IPS-11a (cell line): ENCODE measurements around the gene ZSCAN12.
"Not testable (repeated sequence)": the region's sequence is repeated elsewhere in the genome, so short reads cannot be mapped to it uniquely, and the experiment has no call there.

ENCODE experiments used
- H3K4me3 ChIP-seq: one replicate; pipeline ENCODE4 v1.5.1; 2013; ENCODE audit warnings: low read depth, low read length, control low read depth

The ZSCAN12 gene

GRCh38 chr6:28399350-28400121 lies at the start of gene ZSCAN12:
Gene ZSCAN12 (minus strand): TSS chr6:28399747. CDS start chr6:28398405, 1,342 bp downstream.
- H3K4me3 ChIP-seq: peak within 1 kb of the TSS; percentile 96

DNA sequence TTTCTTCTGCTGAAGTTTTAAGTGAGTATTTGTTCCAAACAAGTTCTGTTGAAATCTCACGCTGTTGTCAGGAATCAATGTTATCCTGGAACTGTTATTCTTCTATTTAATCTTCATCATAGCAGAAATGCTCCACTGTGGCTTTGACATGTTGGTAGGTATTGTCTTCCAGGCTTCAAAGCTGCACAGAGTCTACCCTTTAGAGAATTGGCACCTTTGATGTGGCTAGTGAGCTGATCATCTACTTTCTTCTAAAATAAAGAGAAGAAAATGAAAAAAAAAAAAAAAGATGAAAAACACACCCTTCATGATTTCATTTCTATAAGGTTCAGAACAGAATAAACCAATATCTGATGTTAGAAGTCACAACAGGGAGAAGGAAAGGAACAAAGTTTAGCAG lies 49.5 kb upstream of the ZSCAN12 start:
- no peak overlapping the region for H3K4me3 ChIP-seq

- H3K4me3 ChIP-seq: peak overlapping the region; percentile 74
Measured at GRCh38 chr6:28447512-28447906, 48.0 kb upstream of the ZSCAN12 start.

DNA sequence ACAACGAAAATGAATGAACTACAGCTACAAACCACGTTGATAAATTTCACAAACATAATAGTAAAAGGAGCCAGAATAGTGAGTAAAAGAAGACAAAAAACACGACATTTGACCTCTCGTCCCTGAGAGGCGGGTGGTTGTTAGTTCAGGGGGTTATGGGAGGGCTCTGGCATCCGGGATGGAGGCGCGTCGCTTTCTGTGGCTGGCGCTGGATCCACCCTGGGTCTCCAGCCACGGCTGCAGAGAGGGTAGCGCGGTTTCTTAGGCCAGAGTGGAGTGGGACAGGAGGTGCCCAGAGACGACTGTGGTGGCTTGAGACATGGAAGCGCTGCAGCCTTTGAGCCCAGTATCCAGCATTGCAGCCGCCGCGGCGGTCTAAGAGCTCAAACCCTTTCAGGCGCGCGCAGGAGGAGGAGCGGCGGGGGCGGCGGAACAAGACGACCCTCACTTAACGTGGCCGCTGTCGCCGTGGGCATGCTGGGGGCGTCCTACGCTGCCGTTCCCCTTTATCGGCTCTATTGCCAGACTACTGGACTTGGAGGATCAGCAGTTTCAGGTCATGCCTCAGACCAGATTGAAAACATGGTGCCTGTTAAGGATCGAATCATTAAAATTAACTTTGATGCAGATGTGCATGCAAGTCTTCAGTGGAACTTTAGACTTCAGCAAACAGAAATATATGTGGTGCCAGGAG lies 47.4 kb upstream of the ZSCAN12 start:
- peak overlapping the region; percentile 74 for H3K4me3 ChIP-seq

DNA sequence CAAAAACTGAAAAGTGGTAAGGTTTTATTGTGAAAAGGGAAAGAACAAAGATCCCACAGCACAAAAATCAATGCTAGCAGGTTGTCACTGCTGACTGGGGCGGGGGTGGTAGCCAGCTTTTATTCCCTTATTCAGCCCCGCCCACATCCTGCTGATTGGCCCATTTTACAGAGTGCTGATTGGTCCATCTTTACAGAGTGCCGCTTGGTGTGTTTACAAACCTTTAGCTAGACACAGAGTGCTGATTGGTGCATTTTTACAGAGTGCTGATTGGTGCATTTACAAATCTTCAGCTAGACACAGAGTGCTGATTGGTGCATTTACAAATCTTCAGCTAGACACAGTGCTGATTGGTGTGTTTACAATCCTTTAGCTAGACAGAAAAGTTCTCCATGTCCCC lies 45.2 kb upstream of the ZSCAN12 start:
- not testable (repeated sequence) for H3K4me3 ChIP-seq

DNA sequence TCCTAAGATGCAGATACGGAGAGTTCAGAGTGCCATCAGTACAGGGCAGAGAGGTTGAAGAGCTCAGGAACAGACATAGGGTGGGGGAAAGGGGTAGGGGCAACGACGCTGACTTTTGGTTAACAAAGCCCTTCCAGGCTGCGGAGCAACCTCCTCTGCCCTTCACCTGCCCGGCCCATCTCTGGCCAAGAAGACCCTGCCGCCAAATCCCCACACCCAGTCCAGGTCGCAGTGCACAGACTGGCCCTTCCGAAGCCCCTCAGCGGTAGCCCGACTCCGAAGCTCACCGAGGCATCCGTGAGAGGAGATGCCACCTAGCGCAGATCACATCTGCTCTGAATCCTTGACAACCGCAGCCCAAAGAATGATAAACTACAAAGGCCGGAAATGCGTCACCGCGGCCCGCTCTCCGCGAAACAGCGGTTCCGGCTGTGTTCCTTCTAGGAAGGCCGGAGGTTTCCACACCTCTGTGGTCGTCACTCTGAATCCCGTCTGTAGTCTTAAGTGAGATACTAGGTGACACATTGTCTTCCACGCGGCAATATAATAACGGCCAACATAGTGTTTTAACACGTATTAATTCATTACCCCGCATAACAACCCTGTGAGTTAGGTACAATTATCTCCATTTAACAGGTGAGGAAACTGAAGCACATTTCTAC lies 43.7 kb upstream of the ZSCAN12 start, which contains the start of gene ZSCAN23:
TSS of gene ZSCAN23 (minus strand) at position 380 of the 662 bp plus-strand sequence. CDS start 7,225 bp downstream, outside the sequence.
- peak within 1 kb of the TSS; percentile 97 for H3K4me3 ChIP-seq

- H3K4me3 ChIP-seq: peak overlapping the region; percentile 97
Measured at GRCh38 chr6:28442586-28442985, 43.0 kb upstream of the ZSCAN12 start.

DNA sequence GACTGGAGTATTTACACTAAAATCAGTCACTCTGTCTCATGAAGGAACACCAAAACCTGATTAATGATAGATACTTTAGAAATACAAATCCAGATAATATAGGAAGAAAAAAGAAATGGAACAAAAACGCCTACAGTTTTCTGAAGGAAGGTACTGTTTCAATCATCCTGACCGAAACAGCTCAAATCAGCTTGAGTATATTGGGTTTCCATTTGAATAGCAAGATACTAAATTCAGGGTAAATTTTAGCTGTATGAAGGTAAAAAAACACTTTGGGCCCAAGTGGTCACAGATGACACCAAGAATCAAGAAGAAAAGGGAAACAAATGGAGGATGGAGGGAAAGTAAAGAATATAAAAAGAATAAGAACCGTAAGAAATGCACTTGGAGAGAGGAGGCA lies 36.9 kb upstream of the ZSCAN12 start:
- no peak overlapping the region for H3K4me3 ChIP-seq

DNA sequence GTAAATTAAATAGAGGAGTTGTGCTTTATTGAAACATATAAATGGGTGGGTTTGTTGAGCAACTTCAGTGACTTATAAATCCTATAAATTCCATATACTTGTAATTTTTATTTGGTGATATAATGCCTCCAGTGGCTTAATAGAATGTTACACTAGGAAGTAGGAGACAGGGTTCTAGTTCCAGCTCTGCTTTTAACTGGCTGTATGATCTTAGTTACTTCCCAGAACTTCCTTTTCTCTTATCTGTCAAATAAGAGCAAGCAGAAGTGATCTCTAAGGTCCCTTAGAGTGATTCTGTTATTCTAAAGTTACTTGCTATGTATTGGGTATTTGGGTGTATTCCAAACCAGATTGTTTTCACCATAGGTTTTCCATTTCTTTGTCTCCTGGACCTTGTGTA lies 33.6 kb upstream of the ZSCAN12 start:
- H3K4me3 ChIP-seq: no peak overlapping the region

GRCh38 chr6:28429781-28430180 lies 30.2 kb upstream of the ZSCAN12 start:
- H3K4me3 ChIP-seq: no peak overlapping the region

GRCh38 chr6:28425944-28426541 lies 26.5 kb upstream of the ZSCAN12 start:
- H3K4me3 ChIP-seq: no peak overlapping the region

GRCh38 chr6:28424163-28424562 lies 24.6 kb upstream of the ZSCAN12 start:
- H3K4me3 ChIP-seq: no peak overlapping the region

GRCh38 chr6:28423546-28423945 lies 24.0 kb upstream of the ZSCAN12 start:
- no peak overlapping the region for H3K4me3 ChIP-seq

DNA sequence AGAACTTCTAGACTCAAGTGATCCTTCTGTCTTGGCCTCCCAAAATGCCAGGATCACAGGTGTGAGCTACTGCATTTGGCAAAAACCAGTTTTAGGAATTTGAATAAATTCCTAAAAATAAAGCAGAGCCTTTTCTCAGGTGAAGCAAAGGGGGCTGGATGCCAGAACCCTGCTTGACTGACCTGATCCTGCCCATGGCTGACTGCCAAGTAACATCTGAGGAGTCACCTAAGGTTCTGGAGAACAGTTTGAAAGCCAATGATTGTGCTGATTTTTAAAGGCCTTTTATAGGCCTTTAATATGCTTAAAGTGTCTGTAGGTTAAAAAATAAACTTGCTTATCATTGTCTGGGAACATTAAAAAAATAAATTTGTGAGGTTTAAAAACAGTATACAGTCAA lies 14.1 kb upstream of the ZSCAN12 start:
- no peak overlapping the region for H3K4me3 ChIP-seq

- H3K4me3 ChIP-seq: no peak overlapping the region
Measured at GRCh38 chr6:28410767-28411166, 11.2 kb upstream of the ZSCAN12 start.

GRCh38 chr6:28408076-28408802 lies 8.7 kb upstream of the ZSCAN12 start:
- H3K4me3 ChIP-seq: no peak overlapping the region

- H3K4me3 ChIP-seq: no peak overlapping the region
Measured at GRCh38 chr6:28407401-28407800, 7.9 kb upstream of the ZSCAN12 start.

- not testable (repeated sequence) for H3K4me3 ChIP-seq
Measured at GRCh38 chr6:28403923-28404322, 4.4 kb upstream of the ZSCAN12 start.

DNA sequence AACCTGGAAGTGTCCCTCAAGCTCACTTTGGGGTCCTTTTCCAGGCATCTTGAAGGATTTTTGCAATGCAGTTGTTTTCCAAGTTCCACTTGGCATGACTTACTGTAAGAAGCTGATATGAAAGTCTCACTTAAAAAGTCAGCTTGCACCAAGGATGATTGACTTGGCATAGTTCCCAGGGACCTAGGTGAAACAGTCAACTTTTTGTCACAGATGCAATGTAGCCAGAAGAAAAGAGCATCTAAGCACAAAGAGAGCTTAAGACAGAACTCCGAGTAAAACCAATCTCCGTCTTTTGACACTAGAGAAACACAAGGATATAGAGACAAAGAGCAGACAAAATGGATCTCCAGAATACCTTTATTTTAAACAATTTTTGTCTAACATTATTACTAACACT lies 2.6 kb upstream of the ZSCAN12 start:
- H3K4me3 ChIP-seq: no peak overlapping the region

GRCh38 chr6:28401172-28401571 lies 1.6 kb upstream of the ZSCAN12 start:
- no peak overlapping the region for H3K4me3 ChIP-seq

DNA sequence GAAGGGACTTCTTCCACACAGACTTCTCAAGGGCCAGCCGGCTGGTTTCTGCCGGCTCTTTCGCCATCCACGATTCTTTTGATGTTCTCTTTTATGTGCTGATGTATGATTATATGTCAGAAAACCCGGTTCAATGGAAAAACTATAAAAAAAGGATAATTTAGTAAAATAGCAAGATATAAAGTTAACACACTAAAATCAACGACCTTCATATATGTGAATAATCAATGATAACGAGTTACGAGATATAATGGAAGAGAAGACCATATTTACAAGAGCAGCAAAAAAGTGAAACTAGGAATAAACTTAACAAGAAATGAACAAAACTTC lies 540 bp upstream of the ZSCAN12 start:
- peak overlapping the region; percentile 96 for H3K4me3 ChIP-seq
